Left cardiac atrium (tissue), 4 donors: ENCODE results near the gene SOD2. TPM values are rescaled to one million over a fixed set of nuclear protein-coding genes. Genes with fewer than 3 reads are reported as not detected.
A peak's percentile ranks its signal among the peaks of the same experiment; 100 is the strongest.
"Not testable (repeated sequence)": the region's sequence is repeated elsewhere in the genome, so short reads cannot be mapped to it uniquely, and the experiment has no call there.

Experiments used
- ATAC-seq, 2 donors: fragments of 200-7000 bp; cut with Tn5 transposase; one replicate each; pipeline ENCODE4 v1.9.1; 2020; ENCODE audit warnings: mild to moderate bottlenecking in 2 of 2, moderate library complexity in 2 of 2
- DNase-seq: peaks from one replicate; pipeline ENCODE4 v3.0.0-alpha.2; 2020
- intact Hi-C, 2 donors: fragments of 100-400 bp; cut with DNase I; formaldehyde crosslinking; loops; one replicate each; pipeline versions ENCODE4 v1.14.1 to v1.15.1; 2022 to 2023
- total RNA-seq, 2 donors: library from RNA; stranded (reverse); fragmentation: NEBNext Ultra II Directional; extraction: Animal tissue kit (Norgen Biotek cat#: 25700); gene quantifications; one replicate each; pipeline ENCODE4 v1.2.1, GENCODE V29; 2021
- donor health status: DM: no; HTN: yes; CAD: no.
- donor health status: DM: no; HTN: yes; CAD: no; lungs with severe emphysema.
- donor health status: DM: yes; HTN: yes; CAD: no.
- donor health status: Dilated cardiomyopathy.

The SOD2 gene
- total RNA-seq, 2 donors from 2014 or later = 527 to 576 TPM

GRCh38 chr6:159688266-159688905 lies 4.7 kb downstream of the SOD2 start:
- intact Hi-C loops = no loop called here
- ATAC-seq (no peak), DNase-seq (no peak)

- no peak for DNase-seq
- intact Hi-C loops = no loop called here
- ATAC-seq = no peak
Observed at GRCh38 chr6:159687341-159687740, 5.7 kb downstream of the SOD2 start.

GRCh38 chr6:159686703-159687102 lies 6.3 kb downstream of the SOD2 start:
- intact Hi-C loops = no loop called here
- no peak for ATAC-seq
- no peak for DNase-seq

GRCh38 chr6:159686040-159686439 lies 7.0 kb downstream of the SOD2 start:
- intact Hi-C loops = no loop called here
- ATAC-seq (no peak), DNase-seq (no peak)

- ATAC-seq (no peak), DNase-seq (no peak)
- intact Hi-C loops = no loop called here
Observed at GRCh38 chr6:159684013-159684304, 9.1 kb downstream of the SOD2 start.

- ATAC-seq (no peak), DNase-seq (no peak)
- intact Hi-C loops = no loop called here
Observed at GRCh38 chr6:159682810-159683209, 10.2 kb downstream of the SOD2 start.

GRCh38 chr6:159682295-159682694 lies 10.7 kb downstream of the SOD2 start:
- intact Hi-C loops = no loop called here
- DNase-seq (no peak), ATAC-seq (no peak)

- DNase-seq (no peak), ATAC-seq (no peak)
- intact Hi-C loops = no loop called here
Observed at GRCh38 chr6:159681191-159681880, 11.7 kb downstream of the SOD2 start.

- intact Hi-C loops = no loop called here
- ATAC-seq (no peak), DNase-seq (no peak)
Observed at GRCh38 chr6:159680104-159680503, 12.9 kb downstream of the SOD2 start.

- ATAC-seq (no peak), DNase-seq (no peak)
- intact Hi-C loops = no loop called here
Observed at GRCh38 chr6:159679091-159680077, 13.7 kb downstream of the SOD2 start.

GRCh38 chr6:159678574-159678973 lies 14.5 kb downstream of the SOD2 start:
- ATAC-seq (peak in 1 of 2 donors; percentile 12), DNase-seq (no peak)
- intact Hi-C loops = no loop called here

- intact Hi-C loops = no loop called here
- DNase-seq = no peak
- peak in 1 of 2 donors; percentile 25 for ATAC-seq
Observed at GRCh38 chr6:159677506-159678165, 15.4 kb downstream of the SOD2 start.

GRCh38 chr6:159676890-159677505 lies 16.0 kb downstream of the SOD2 start:
- intact Hi-C loops = no loop called here
- DNase-seq = no peak
- peak in 1 of 2 donors; percentile 42 for ATAC-seq

- intact Hi-C loops = not testable (repeated sequence)
Observed at GRCh38 chr6:159676236-159676635, 16.8 kb downstream of the SOD2 start.

GRCh38 chr6:159665868-159666635 lies 27.0 kb downstream of the SOD2 start:
- ATAC-seq = no peak
- intact Hi-C loops = no loop called here

More at GRCh38 chr6:159676236-159676635, 16.8 kb downstream of the SOD2 start:
- DNase-seq, ATAC-seq: not testable (repeated sequence)

GRCh38 chr6:159663368-159663889 lies 29.6 kb downstream of the SOD2 start:
- DNase-seq, intact Hi-C loops, ATAC-seq: not testable (repeated sequence)

More at GRCh38 chr6:159665868-159666635, 27.0 kb downstream of the SOD2 start:
- DNase-seq = no peak

GRCh38 chr6:159661977-159662376 lies 31.1 kb downstream of the SOD2 start:
- intact Hi-C loops, ATAC-seq, DNase-seq: not testable (repeated sequence)
